GM18526 (cell line): ENCODE results near the gene DYNAP.

ENCODE experiments used
- POLR2A ChIP-seq: IDR thresholded peaks from 3 replicates; pipeline ENCODE4 v1.6.1; 2011; ENCODE audit not compliant: insufficient read length; ENCODE audit errors: extremely low read depth

DYNAP gene

GRCh38 chr18:54616220-54616848 lies 25.3 kb downstream of the DYNAP start:
- no peak for TF ChIP-seq POLR2A

- TF ChIP-seq POLR2A, result no peak
These were observed 31.0 kb downstream of the DYNAP start for GRCh38 chr18:54622084-54622483.

- TF ChIP-seq POLR2A, result no peak
These were observed 35.7 kb downstream of the DYNAP start for GRCh38 chr18:54626779-54627178.

- TF ChIP-seq POLR2A, result no peak
These were observed 39.9 kb downstream of the DYNAP start for GRCh38 chr18:54630963-54631362.

GRCh38 chr18:54636217-54636616 lies 45.2 kb downstream of the DYNAP start:
- no peak for TF ChIP-seq POLR2A

GRCh38 chr18:54641734-54642133 lies 50.7 kb downstream of the DYNAP start:
- no peak for TF ChIP-seq POLR2A

- no peak for TF ChIP-seq POLR2A
These were observed 56.1 kb downstream of the DYNAP start for GRCh38 chr18:54647176-54647575.
